Brain microvascular endothelial cell (primary cell): ENCODE data around the gene KRTAP4-4.
"Not testable (repeated sequence)": the region's sequence is repeated elsewhere in the genome, so short reads cannot be mapped to it uniquely, and the experiment has no call there.

Experiments
- DNase-seq: peaks from one replicate; pipeline ENCODE4 v3.0.0-alpha.2; 2020
- H3K27ac ChIP-seq: fragments of 250-450 bp; sonication (Bioruptor Pico); 2 replicates; pipeline ENCODE4 v1.5.1; 2020; ENCODE audit warnings: mild to moderate bottlenecking, moderate library complexity
- H3K27me3 ChIP-seq: fragments of 250-450 bp; sonication (Bioruptor Pico); replicated peaks from 2 replicates; pipeline ENCODE4 v1.5.1; 2020; ENCODE audit warnings: mild to moderate bottlenecking
- H3K36me3 ChIP-seq: fragments of 250-450 bp; sonication (Bioruptor Pico); replicated peaks from 2 replicates; pipeline ENCODE4 v1.5.1; 2020; ENCODE audit warnings: mild to moderate bottlenecking
- H3K4me3 ChIP-seq: 2 replicates; pipeline ENCODE4 v1.5.1; 2011; ENCODE audit warnings: low read depth, mild to moderate bottlenecking, control low read depth, low read length, moderate library complexity
- CTCF ChIP-seq: IDR thresholded peaks from 2 replicates; pipeline ENCODE4 v1.5.1; 2011; ENCODE audit warnings: low read depth, mild to moderate bottlenecking, moderate library complexity, low read length, control low read depth, inconsistent platforms; ENCODE audit errors: missing control alignments
- in situ Hi-C: cut with HindIII; loops from 2 replicates; pipeline ENCODE4 v1.10.0; 2017; ENCODE audit warnings: low sequenced_read_pairs, low pct_ligation_motif_present

KRTAP4-4 gene

GRCh38 chr17:41118721-41119120 is 41.8 kb downstream of the KRTAP4-4 start:
- Histone ChIP-seq H3K27me3 (no peaks in the 10 kb centered on the region), H3K4me3 (no peak overlapping the region), H3K27ac (no peak overlapping the region), H3K36me3 (no peaks in the 10 kb centered on the region)
- peak; percentile 12 for DNase-seq
- in situ Hi-C loops = no loop called here
- no peak for TF ChIP-seq CTCF

GRCh38 chr17:41117846-41118386 is 42.6 kb downstream of the KRTAP4-4 start, which contains the start of gene KRTAP4-11:
KRTAP4-11 (minus strand) TSS chr17:41118373; CDS start chr17:41118315, 58 bp downstream.
- H3K27ac ChIP-seq, in situ Hi-C loops: not testable (repeated sequence)

GRCh38 chr17:41116297-41116696 is 44.3 kb downstream of the KRTAP4-4 start:
- TF ChIP-seq CTCF = no peak
- in situ Hi-C loops = no loop called here
- Histone ChIP-seq H3K27ac (no peak overlapping the region), H3K27me3 (no peaks in the 10 kb centered on the region), H3K4me3 (no peak overlapping the region), H3K36me3 (no peaks in the 10 kb centered on the region)
- DNase-seq = no peak

More at GRCh38 chr17:41117846-41118386, 42.6 kb downstream of the KRTAP4-4 start, which contains the start of gene KRTAP4-11:
- not testable (repeated sequence) for DNase-seq, H3K27me3 ChIP-seq, H3K36me3 ChIP-seq, H3K4me3 ChIP-seq

GRCh38 chr17:41111151-41111885 is 49.2 kb downstream of the KRTAP4-4 start:
- no peaks in the 10 kb centered on the region for H3K27me3 ChIP-seq
- H3K4me3 ChIP-seq = no peak overlapping the region
- no peak overlapping the region for H3K27ac ChIP-seq
- no peak for TF ChIP-seq CTCF
- DNase-seq = no peak
- in situ Hi-C loops = no loop called here
- H3K36me3 ChIP-seq = no peaks in the 10 kb centered on the region
